ENCODE data around the gene GTPBP1.

The GTPBP1 gene

GRCh38 chr22:38737302-38738060 lies 31.7 kb downstream of the GTPBP1 start:
- no peaks in the 10 kb centered on the region; the same call in 1 of the 2 replicates for H3F3A ChIP-seq (ENCODE audit: control insufficient read depth, insufficient read depth)
- no peak overlapping the region for H3K4me2 ChIP-seq (ENCODE audit: low read length)
- H3K27ac ChIP-seq (ENCODE audit: low read depth, low read length) = no peak overlapping the region
- H3K27me3 ChIP-seq (ENCODE audit: control insufficient read depth, low read length) = no peaks in the 10 kb centered on the region
- H3K4me3 ChIP-seq (ENCODE audit: low read length) = no peak overlapping the region
- H3K4me1 ChIP-seq (ENCODE audit: control insufficient read depth, low read length) = no peaks in the 10 kb centered on the region
- H3K9me3 ChIP-seq (ENCODE audit: control insufficient read depth, insufficient read depth, low read length) = no peaks in the 10 kb centered on the region
- TF ChIP-seq EZH2phosphoT487 (IDR thresholded peaks at IDR 0.05; ENCODE audit: borderline replicate concordance, low read length) = no peak
- TF ChIP-seq, protein P1, sequence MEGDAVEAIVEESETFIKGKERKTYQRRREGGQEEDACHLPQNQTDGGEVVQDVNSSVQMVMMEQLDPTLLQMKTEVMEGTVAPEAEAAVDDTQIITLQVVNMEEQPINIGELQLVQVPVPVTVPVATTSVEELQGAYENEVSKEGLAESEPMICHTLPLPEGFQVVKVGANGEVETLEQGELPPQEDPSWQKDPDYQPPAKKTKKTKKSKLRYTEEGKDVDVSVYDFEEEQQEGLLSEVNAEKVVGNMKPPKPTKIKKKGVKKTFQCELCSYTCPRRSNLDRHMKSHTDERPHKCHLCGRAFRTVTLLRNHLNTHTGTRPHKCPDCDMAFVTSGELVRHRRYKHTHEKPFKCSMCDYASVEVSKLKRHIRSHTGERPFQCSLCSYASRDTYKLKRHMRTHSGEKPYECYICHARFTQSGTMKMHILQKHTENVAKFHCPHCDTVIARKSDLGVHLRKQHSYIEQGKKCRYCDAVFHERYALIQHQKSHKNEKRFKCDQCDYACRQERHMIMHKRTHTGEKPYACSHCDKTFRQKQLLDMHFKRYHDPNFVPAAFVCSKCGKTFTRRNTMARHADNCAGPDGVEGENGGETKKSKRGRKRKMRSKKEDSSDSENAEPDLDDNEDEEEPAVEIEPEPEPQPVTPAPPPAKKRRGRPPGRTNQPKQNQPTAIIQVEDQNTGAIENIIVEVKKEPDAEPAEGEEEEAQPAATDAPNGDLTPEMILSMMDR (IDR thresholded peaks at IDR 0.05; ENCODE audit: low read depth, low read length, poor library complexity, severe bottlenecking) = no peak
- H3K79me2 ChIP-seq (ENCODE audit: control insufficient read depth, low read length) = no peaks in the 10 kb centered on the region
- H3K36me3 ChIP-seq (ENCODE audit: control insufficient read depth, low read length) = peaks cover 97% of the 10 kb centered on the region
- no peaks in the 10 kb centered on the region for H4K20me1 ChIP-seq (ENCODE audit: control insufficient read depth, insufficient read depth, low read depth, low read length)
- no peaks in the 10 kb centered on the region for H3K9me2 ChIP-seq (replicated peaks; ENCODE audit: control insufficient read depth, low read length)

- no peaks in the 10 kb centered on the region for H4K20me1 ChIP-seq (ENCODE audit: control insufficient read depth, insufficient read depth, low read depth, low read length)
- no peak overlapping the region for H3K4me2 ChIP-seq (ENCODE audit: low read length)
- no peaks in the 10 kb centered on the region for H3K79me2 ChIP-seq (ENCODE audit: control insufficient read depth, low read length)
- H3K27ac ChIP-seq (ENCODE audit: low read depth, low read length) = no peak overlapping the region
- no peak overlapping the region for H3K4me3 ChIP-seq (ENCODE audit: low read length)
- TF ChIP-seq, protein P1 (IDR thresholded peaks at IDR 0.05; ENCODE audit: low read depth, low read length, poor library complexity, severe bottlenecking) = no peak
- TF ChIP-seq EZH2phosphoT487 (IDR thresholded peaks at IDR 0.05; ENCODE audit: borderline replicate concordance, low read length) = no peak
- H3K9me3 ChIP-seq (ENCODE audit: control insufficient read depth, insufficient read depth, low read length) = no peaks in the 10 kb centered on the region
- H3K9me2 ChIP-seq (replicated peaks; ENCODE audit: control insufficient read depth, low read length) = no peaks in the 10 kb centered on the region
- no peaks in the 10 kb centered on the region for H3K4me1 ChIP-seq (ENCODE audit: control insufficient read depth, low read length)
- H3F3A ChIP-seq (ENCODE audit: control insufficient read depth, insufficient read depth) = no peaks in the 10 kb centered on the region; the same call in 1 of the 2 replicates
- no peaks in the 10 kb centered on the region for H3K27me3 ChIP-seq (ENCODE audit: control insufficient read depth, low read length)
- peaks cover 98% of the 10 kb centered on the region for H3K36me3 ChIP-seq (ENCODE audit: control insufficient read depth, low read length)
These were observed 32.8 kb downstream of the GTPBP1 start for GRCh38 chr22:38738475-38739070.

- Histone ChIP-seq H3K36me3 (ENCODE audit: control insufficient read depth, low read length) (peaks cover 95% of the 10 kb centered on the region), H3K4me3 (ENCODE audit: low read length) (no peak overlapping the region), H3K79me2 (ENCODE audit: control insufficient read depth, low read length) (no peaks in the 10 kb centered on the region), H3K4me2 (ENCODE audit: low read length) (no peak overlapping the region), H3K9me3 (ENCODE audit: control insufficient read depth, insufficient read depth, low read length) (no peaks in the 10 kb centered on the region), H3K4me1 (ENCODE audit: control insufficient read depth, low read length) (no peaks in the 10 kb centered on the region), H3K27me3 (ENCODE audit: control insufficient read depth, low read length) (no peaks in the 10 kb centered on the region), H3F3A (ENCODE audit: control insufficient read depth, insufficient read depth) (no peaks in the 10 kb centered on the region), H4K20me1 (ENCODE audit: control insufficient read depth, insufficient read depth, low read depth, low read length) (no peaks in the 10 kb centered on the region), H3K9me2 (replicated peaks; ENCODE audit: control insufficient read depth, low read length) (no peaks in the 10 kb centered on the region), H3K27ac (ENCODE audit: low read depth, low read length) (no peak overlapping the region)
- TF ChIP-seq, protein P1 (IDR thresholded peaks at IDR 0.05; ENCODE audit: low read depth, low read length, poor library complexity, severe bottlenecking) = no peak
- no peak for TF ChIP-seq EZH2phosphoT487 (IDR thresholded peaks at IDR 0.05; ENCODE audit: borderline replicate concordance, low read length)
These were observed 33.7 kb downstream of the GTPBP1 start for GRCh38 chr22:38739300-38740055.
